ENCODE measurements around the gene KRT33A. TPM values are rescaled to one million over a fixed set of nuclear protein-coding genes. Genes with fewer than 3 reads are reported as not detected.
"Not testable (repeated sequence)": the region's sequence is repeated elsewhere in the genome, so short reads cannot be mapped to it uniquely, and the experiment has no call there.

The KRT33A gene
- total RNA-seq, 4 donors from 2014 or later: not detected

GRCh38 chr17:41390411-41390938 lies 39.8 kb upstream of the KRT33A start:
- H3K4me3 ChIP-seq: no peak overlapping the region
- ATAC-seq: no peak
- no peak overlapping the region for H3K27ac ChIP-seq
- H3K36me3 ChIP-seq: no peaks in the 10 kb centered on the region
- peaks cover 0 to 22% (median 0%) of the 10 kb centered on the region in 3 donors for H3K9me3 ChIP-seq
- TF ChIP-seq POLR2AphosphoS5 (IDR thresholded peaks at IDR 0.05) (no peak), POLR2A (IDR thresholded peaks at IDR 0.05) (no peak), EP300 (IDR thresholded peaks at IDR 0.05) (no peak), CTCF (IDR thresholded peaks at IDR 0.05) (no peak)
- 57 to 85% methylated on average over 3 to 7 of the region's 7 CpGs for WGBS, 2 donors (ENCODE audit: low coverage in 1 of 2)
- no peaks in the 10 kb centered on the region for H3K4me1 ChIP-seq
- H3K27me3 ChIP-seq: no peaks in the 10 kb centered on the region

GRCh38 chr17:41387670-41388069 lies 37.0 kb upstream of the KRT33A start:
- no peaks in the 10 kb centered on the region for H3K27me3 ChIP-seq
- no peak overlapping the region for H3K4me3 ChIP-seq
- ATAC-seq: no peak
- TF ChIP-seq POLR2AphosphoS5 (IDR thresholded peaks at IDR 0.05) (no peak), POLR2A (IDR thresholded peaks at IDR 0.05) (no peak), EP300 (IDR thresholded peaks at IDR 0.05) (no peak), CTCF (IDR thresholded peaks at IDR 0.05) (no peak)
- WGBS, 2 donors (ENCODE audit: low coverage in 1 of 2): 43 to 57% methylated on average over 3 to 4 of the region's 4 CpGs
- H3K4me1 ChIP-seq: no peaks in the 10 kb centered on the region
- H3K9me3 ChIP-seq: peaks cover 0 to 22% (median 0%) of the 10 kb centered on the region in 3 donors
- no peaks in the 10 kb centered on the region for H3K36me3 ChIP-seq
- no peak overlapping the region for H3K27ac ChIP-seq

GRCh38 chr17:41386227-41386626 lies 35.6 kb upstream of the KRT33A start:
- no peak overlapping the region for H3K27ac ChIP-seq
- H3K27me3 ChIP-seq: peaks cover 5% of the 10 kb centered on the region
- no peaks in the 10 kb centered on the region for H3K4me1 ChIP-seq
- no peak overlapping the region for H3K4me3 ChIP-seq
- no peak for TF ChIP-seq EP300 (IDR thresholded peaks at IDR 0.05)
- no peak for TF ChIP-seq POLR2A (IDR thresholded peaks at IDR 0.05)
- TF ChIP-seq CTCF (IDR thresholded peaks at IDR 0.05): no peak
- TF ChIP-seq POLR2AphosphoS5 (IDR thresholded peaks at IDR 0.05): no peak
- no peaks in the 10 kb centered on the region for H3K36me3 ChIP-seq
- WGBS, 2 donors (ENCODE audit: low coverage in 1 of 2): 77 to 88% methylated on average over 1 of the region's 1 CpG
- H3K9me3 ChIP-seq: peaks cover 0 to 22% (median 0%) of the 10 kb centered on the region in 3 donors
- ATAC-seq: no peak

- H3K4me1 ChIP-seq: no peaks in the 10 kb centered on the region
- H3K36me3 ChIP-seq: no peaks in the 10 kb centered on the region
- H3K27ac ChIP-seq: no peak overlapping the region
- no peak overlapping the region for H3K4me3 ChIP-seq
- ATAC-seq: no peak
- TF ChIP-seq EP300 (IDR thresholded peaks at IDR 0.05): no peak
- TF ChIP-seq POLR2A (IDR thresholded peaks at IDR 0.05): no peak
- no peak for TF ChIP-seq POLR2AphosphoS5 (IDR thresholded peaks at IDR 0.05)
- no peak for TF ChIP-seq CTCF (IDR thresholded peaks at IDR 0.05)
- H3K9me3 ChIP-seq: peaks cover 0 to 22% (median 0%) of the 10 kb centered on the region in 3 donors
- H3K27me3 ChIP-seq: peaks cover 14% of the 10 kb centered on the region
- 90 to 100% methylated on average over 1 of the region's 1 CpG for WGBS, 2 donors (ENCODE audit: low coverage in 1 of 2)
Observed at GRCh38 chr17:41383690-41384089, 33.1 kb upstream of the KRT33A start.

GRCh38 chr17:41382394-41382793 lies 31.8 kb upstream of the KRT33A start:
- Histone ChIP-seq H3K27ac (no peak overlapping the region), H3K36me3 (no peaks in the 10 kb centered on the region), H3K9me3 (peaks cover 0 to 19% (median 0%) of the 10 kb centered on the region in 3 donors), H3K27me3 (peaks cover 14% of the 10 kb centered on the region), H3K4me3 (no peak overlapping the region), H3K4me1 (no peaks in the 10 kb centered on the region)
- WGBS, 2 donors (ENCODE audit: low coverage in 1 of 2): 89% methylated on average over 1 of the region's 1 CpG; no CpG with 5 or more reads in 1 of the 2 donors
- no peak for ATAC-seq
- TF ChIP-seq POLR2A (IDR thresholded peaks at IDR 0.05): no peak
- TF ChIP-seq CTCF (IDR thresholded peaks at IDR 0.05): no peak
- no peak for TF ChIP-seq EP300 (IDR thresholded peaks at IDR 0.05)
- no peak for TF ChIP-seq POLR2AphosphoS5 (IDR thresholded peaks at IDR 0.05)

- Histone ChIP-seq H3K9me3 (peaks cover 0 to 14% (median 0%) of the 10 kb centered on the region in 3 donors), H3K27me3 (peaks cover 14% of the 10 kb centered on the region)
- 100% methylated on average over 5 of the region's 13 CpGs; no CpG with 5 or more reads in 1 of the 2 donors for WGBS, 2 donors (ENCODE audit: low coverage in 1 of 2)
- H3K4me3 ChIP-seq, H3K4me1 ChIP-seq, H3K36me3 ChIP-seq, ATAC-seq, H3K27ac ChIP-seq: not testable (repeated sequence)
Observed at GRCh38 chr17:41381943-41382342, 31.3 kb upstream of the KRT33A start, which contains the start of gene KRT34. KRT34 (minus strand) TSS chr17:41382306; CDS start chr17:41382246, 60 bp downstream.

- H3K36me3 ChIP-seq, ATAC-seq, H3K9me3 ChIP-seq, H3K4me3 ChIP-seq, H3K27ac ChIP-seq, H3K4me1 ChIP-seq: not testable (repeated sequence)
- WGBS, 2 donors (ENCODE audit: low coverage in 1 of 2): 78 to 86% methylated on average over 3 to 7 of the region's 7 CpGs
- H3K27me3 ChIP-seq: peaks cover 14% of the 10 kb centered on the region
Observed at GRCh38 chr17:41380091-41380490, 29.5 kb upstream of the KRT33A start.

Measured in gastroesophageal sphincter (tissue), 4 donors.